Measurements from ENCODE around the gene PDE7B. TPM values are rescaled to one million over a fixed set of nuclear protein-coding genes. Genes with fewer than 3 reads are reported as not detected.
A peak's percentile ranks its signal among the peaks of the same experiment; 100 is the strongest.

PDE7B gene
- total RNA-seq, 1 donor from 2014 or later = 0.62 TPM

- Mint-ChIP-seq H3K9me3 (ENCODE audit: unreplicated experiment) (no peaks in the 10 kb centered on the region), H3K27ac (ENCODE audit: unreplicated experiment) (no peak overlapping the region), H3K4me3 (ENCODE audit: unreplicated experiment) (no peak overlapping the region), H3K27me3 (ENCODE audit: unreplicated experiment) (peaks cover 4% of the 10 kb centered on the region), H3K36me3 (ENCODE audit: low read depth, unreplicated experiment) (no peaks in the 10 kb centered on the region), H3K4me1 (ENCODE audit: unreplicated experiment) (no peaks in the 10 kb centered on the region)
- DNase-seq (ENCODE audit: low spot score) = no peak
- no peak for TF ChIP-seq CTCF (IDR thresholded peaks at IDR 0.05; ENCODE audit: unreplicated experiment)
Measured at GRCh38 chr6:135936606-135937005, 85.1 kb downstream of the PDE7B start.

GRCh38 chr6:135937106-135937505 lies 85.6 kb downstream of the PDE7B start:
- Mint-ChIP-seq H3K9me3 (ENCODE audit: unreplicated experiment) (no peaks in the 10 kb centered on the region), H3K4me1 (ENCODE audit: unreplicated experiment) (no peaks in the 10 kb centered on the region), H3K27me3 (ENCODE audit: unreplicated experiment) (peaks cover 4% of the 10 kb centered on the region), H3K4me3 (ENCODE audit: unreplicated experiment) (no peak overlapping the region), H3K27ac (ENCODE audit: unreplicated experiment) (no peak overlapping the region), H3K36me3 (ENCODE audit: low read depth, unreplicated experiment) (no peaks in the 10 kb centered on the region)
- TF ChIP-seq CTCF (IDR thresholded peaks at IDR 0.05; ENCODE audit: unreplicated experiment) = no peak
- DNase-seq (ENCODE audit: low spot score) = no peak

- H3K36me3 Mint-ChIP-seq (ENCODE audit: low read depth, unreplicated experiment) = no peaks in the 10 kb centered on the region
- H3K27me3 Mint-ChIP-seq (ENCODE audit: unreplicated experiment) = peaks cover 4% of the 10 kb centered on the region
- H3K4me3 Mint-ChIP-seq (ENCODE audit: unreplicated experiment) = no peak overlapping the region
- DNase-seq (ENCODE audit: low spot score) = no peak
- no peaks in the 10 kb centered on the region for H3K4me1 Mint-ChIP-seq (ENCODE audit: unreplicated experiment)
- TF ChIP-seq CTCF (IDR thresholded peaks at IDR 0.05; ENCODE audit: unreplicated experiment) = peak; percentile 15
- H3K27ac Mint-ChIP-seq (ENCODE audit: unreplicated experiment) = no peak overlapping the region
- no peaks in the 10 kb centered on the region for H3K9me3 Mint-ChIP-seq (ENCODE audit: unreplicated experiment)
Measured at GRCh38 chr6:135938576-135939207, 87.2 kb downstream of the PDE7B start.

- Mint-ChIP-seq H3K27me3 (ENCODE audit: unreplicated experiment) (peaks cover 4% of the 10 kb centered on the region), H3K27ac (ENCODE audit: unreplicated experiment) (no peak overlapping the region), H3K36me3 (ENCODE audit: low read depth, unreplicated experiment) (no peaks in the 10 kb centered on the region), H3K9me3 (ENCODE audit: unreplicated experiment) (no peaks in the 10 kb centered on the region), H3K4me3 (ENCODE audit: unreplicated experiment) (no peak overlapping the region), H3K4me1 (ENCODE audit: unreplicated experiment) (no peaks in the 10 kb centered on the region)
- no peak for DNase-seq (ENCODE audit: low spot score)
- TF ChIP-seq CTCF (IDR thresholded peaks at IDR 0.05; ENCODE audit: unreplicated experiment) = no peak
Measured at GRCh38 chr6:135939208-135939591, 87.7 kb downstream of the PDE7B start.

- Mint-ChIP-seq H3K4me1 (ENCODE audit: unreplicated experiment) (no peaks in the 10 kb centered on the region), H3K9me3 (ENCODE audit: unreplicated experiment) (no peaks in the 10 kb centered on the region), H3K27me3 (ENCODE audit: unreplicated experiment) (peaks cover 4% of the 10 kb centered on the region), H3K36me3 (ENCODE audit: low read depth, unreplicated experiment) (no peaks in the 10 kb centered on the region), H3K27ac (ENCODE audit: unreplicated experiment) (no peak overlapping the region), H3K4me3 (ENCODE audit: unreplicated experiment) (no peak overlapping the region)
- no peak for DNase-seq (ENCODE audit: low spot score)
- TF ChIP-seq CTCF (IDR thresholded peaks at IDR 0.05; ENCODE audit: unreplicated experiment) = no peak
Measured at GRCh38 chr6:135940616-135941167, 89.2 kb downstream of the PDE7B start.

All from endothelial cell (in vitro differentiated cells).